AG09319 (cell line): ENCODE data around the gene LINS1.

Experiments
- DNase-seq: peaks from one replicate; pipeline ENCODE4 v3.0.0-alpha.2; 2010; ENCODE audit warnings: low read depth; ENCODE audit errors: extremely low read depth
- CTCF ChIP-seq: IDR thresholded peaks from 2 replicates; pipeline ENCODE4 v1.5.1; 2011; ENCODE audit warnings: low read depth, mild to moderate bottlenecking, inconsistent platforms, low read length, moderate library complexity

Gene LINS1

GRCh38 chr15:100602064-100602822 lies at the start of gene LINS1, which contains the start of gene ASB7:
TSS of gene LINS1 (minus strand) at chr15:100602184. CDS start at chr15:100580842, 21,342 bp downstream.
TSS of gene ASB7 (plus strand) at chr15:100602589. CDS start at chr15:100612217, 9,628 bp downstream.
- peak; percentile 100 for DNase-seq
- no peak for TF ChIP-seq CTCF

GRCh38 chr15:100651253-100651652 lies 49.3 kb upstream of the LINS1 start:
- TF ChIP-seq CTCF = no peak
- DNase-seq = no peak

- DNase-seq = no peak
- TF ChIP-seq CTCF = no peak
Measured at GRCh38 chr15:100650685-100651084, 48.7 kb upstream of the LINS1 start.

GRCh38 chr15:100648951-100649350 lies 47.0 kb upstream of the LINS1 start:
- no peak for DNase-seq

GRCh38 chr15:100645671-100646070 lies 43.7 kb upstream of the LINS1 start:
- DNase-seq = no peak
- TF ChIP-seq CTCF = no peak

More at GRCh38 chr15:100648951-100649350, 47.0 kb upstream of the LINS1 start:
- TF ChIP-seq CTCF = no peak

GRCh38 chr15:100642950-100643338 lies 41.0 kb upstream of the LINS1 start:
- no peak for TF ChIP-seq CTCF
- DNase-seq = no peak

- TF ChIP-seq CTCF = no peak
- DNase-seq = no peak
Measured at GRCh38 chr15:100642213-100642949, 40.4 kb upstream of the LINS1 start.
